SK-N-MC (cell line): ENCODE data around the gene DDC.

Experiments used
- FOXP2 ChIP-seq: optimal IDR thresholded peaks from 2 replicates; pipeline ENCODE3; 2011; ENCODE audit warnings: mild to moderate bottlenecking, moderate library complexity; ENCODE audit not compliant: insufficient read depth; ENCODE audit errors: extremely low read length, control extremely low read depth
- POLR2AphosphoS5 ChIP-seq: IDR thresholded peaks from 2 replicates; pipeline ENCODE4 v1.6.1; 2012; ENCODE audit warnings: mild to moderate bottlenecking, low read depth, low read length, borderline replicate concordance

DNA sequence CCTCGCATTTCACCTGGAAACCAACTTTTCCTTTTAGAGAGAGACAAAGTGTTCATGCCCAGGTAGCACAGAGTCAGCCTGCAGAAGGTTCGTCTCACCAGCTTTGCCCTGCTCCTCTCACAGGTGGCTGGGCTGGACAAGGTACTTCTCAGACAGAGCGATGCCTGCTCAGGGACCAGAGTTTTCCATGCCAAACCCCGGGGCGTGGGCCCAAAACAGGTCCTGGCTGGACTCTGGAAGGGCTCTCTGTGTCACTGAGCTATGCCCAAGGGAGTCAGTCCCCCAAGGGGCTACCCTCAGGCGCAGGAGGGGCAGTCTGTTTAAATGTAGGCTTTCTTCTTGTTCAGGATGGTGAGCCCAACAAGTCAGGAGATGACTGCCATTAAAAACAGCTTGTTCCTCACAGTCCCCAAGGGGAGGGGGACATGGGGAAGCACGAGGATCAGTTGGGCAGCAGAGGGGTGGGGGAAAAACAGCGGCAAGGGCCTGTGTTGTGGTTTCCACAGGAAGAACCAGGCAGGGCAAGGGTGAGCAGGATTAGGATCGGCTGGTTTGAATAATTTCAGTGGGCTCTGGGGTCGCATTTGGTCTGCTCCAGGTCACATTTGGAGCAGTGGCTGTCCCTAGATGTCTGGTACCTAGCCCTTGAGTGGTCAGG is 59.5 kb downstream of the DDC start:
- TF ChIP-seq POLR2AphosphoS5 (no peak), FOXP2 (no peak)
